HepG2 (cell line): ENCODE measurements around the gene ITGB2.

Experiments used
- CTCF ChIP-seq: sonication (generic); formaldehyde crosslinking; IDR thresholded peaks from 2 replicates; pipeline ENCODE4 v1.5.0; 2020; ENCODE audit warnings: mild to moderate bottlenecking, missing genetic modification reagents, moderate library complexity
- JUND ChIP-seq: sonication (generic); formaldehyde crosslinking; IDR thresholded peaks from 2 replicates; pipeline ENCODE4 v1.8.0; 2022; ENCODE audit warnings: mild to moderate bottlenecking, missing genetic modification reagents
- KLF9 ChIP-seq: IDR thresholded peaks from 2 replicates; pipeline ENCODE4 v1.6.1; 2016; ENCODE audit warnings: low read depth
- NFYC ChIP-seq: IDR thresholded peaks from 2 replicates; pipeline ENCODE4 v1.6.1; 2016; ENCODE audit warnings: missing genetic modification reagents, missing compliant biosample characterization
- SMARCC2 ChIP-seq: fragments of 450-650 bp; IDR thresholded peaks from 2 replicates; pipeline ENCODE4 v1.6.1; 2017; ENCODE audit warnings: antibody characterized with exemption, mild to moderate bottlenecking
- ZC3H4 ChIP-seq: sonication (generic); formaldehyde crosslinking; IDR thresholded peaks from 2 replicates; pipeline ENCODE4 v1.4.0; 2020; ENCODE audit warnings: missing genetic modification reagents, borderline replicate concordance
- ZNF253 ChIP-seq: sonication (generic); formaldehyde crosslinking; IDR thresholded peaks from 2 replicates; pipeline ENCODE4 v1.8.0; 2022; ENCODE audit warnings: mild to moderate bottlenecking, missing genetic modification reagents, borderline replicate concordance
- ZNF337 ChIP-seq: sonication (generic); formaldehyde crosslinking; IDR thresholded peaks from 2 replicates; pipeline ENCODE4 v1.5.1; 2020; ENCODE audit warnings: missing genetic modification reagents, low read depth, mild to moderate bottlenecking, borderline replicate concordance
- ZNF704 ChIP-seq: sonication (generic); formaldehyde crosslinking; IDR thresholded peaks from 2 replicates; pipeline ENCODE4 v1.8.1; 2023; ENCODE audit warnings: mild to moderate bottlenecking, inconsistent platforms, moderate library complexity, missing genetic modification reagents, borderline replicate concordance
- TF ChIP-seq, protein P1 (sequence below): sonication (generic); formaldehyde crosslinking; IDR thresholded peaks from 2 replicates; pipeline ENCODE4 v1.5.0; 2020; ENCODE audit warnings: mild to moderate bottlenecking, missing genetic modification reagents, borderline replicate concordance

- TF ChIP-seq CTCF (no peak), ZNF253 (CRISPR knock-in tag) (no peak), SMARCC2 (no peak), ZNF337 (CRISPR knock-in tag) (no peak), ZC3H4 (CRISPR knock-in tag) (no peak), NFYC (CRISPR knock-in tag) (no peak), JUND (no peak), KLF9 (CRISPR knock-in tag) (no peak), ZNF704 (CRISPR knock-in tag) (no peak)
- TF ChIP-seq, protein P1, sequence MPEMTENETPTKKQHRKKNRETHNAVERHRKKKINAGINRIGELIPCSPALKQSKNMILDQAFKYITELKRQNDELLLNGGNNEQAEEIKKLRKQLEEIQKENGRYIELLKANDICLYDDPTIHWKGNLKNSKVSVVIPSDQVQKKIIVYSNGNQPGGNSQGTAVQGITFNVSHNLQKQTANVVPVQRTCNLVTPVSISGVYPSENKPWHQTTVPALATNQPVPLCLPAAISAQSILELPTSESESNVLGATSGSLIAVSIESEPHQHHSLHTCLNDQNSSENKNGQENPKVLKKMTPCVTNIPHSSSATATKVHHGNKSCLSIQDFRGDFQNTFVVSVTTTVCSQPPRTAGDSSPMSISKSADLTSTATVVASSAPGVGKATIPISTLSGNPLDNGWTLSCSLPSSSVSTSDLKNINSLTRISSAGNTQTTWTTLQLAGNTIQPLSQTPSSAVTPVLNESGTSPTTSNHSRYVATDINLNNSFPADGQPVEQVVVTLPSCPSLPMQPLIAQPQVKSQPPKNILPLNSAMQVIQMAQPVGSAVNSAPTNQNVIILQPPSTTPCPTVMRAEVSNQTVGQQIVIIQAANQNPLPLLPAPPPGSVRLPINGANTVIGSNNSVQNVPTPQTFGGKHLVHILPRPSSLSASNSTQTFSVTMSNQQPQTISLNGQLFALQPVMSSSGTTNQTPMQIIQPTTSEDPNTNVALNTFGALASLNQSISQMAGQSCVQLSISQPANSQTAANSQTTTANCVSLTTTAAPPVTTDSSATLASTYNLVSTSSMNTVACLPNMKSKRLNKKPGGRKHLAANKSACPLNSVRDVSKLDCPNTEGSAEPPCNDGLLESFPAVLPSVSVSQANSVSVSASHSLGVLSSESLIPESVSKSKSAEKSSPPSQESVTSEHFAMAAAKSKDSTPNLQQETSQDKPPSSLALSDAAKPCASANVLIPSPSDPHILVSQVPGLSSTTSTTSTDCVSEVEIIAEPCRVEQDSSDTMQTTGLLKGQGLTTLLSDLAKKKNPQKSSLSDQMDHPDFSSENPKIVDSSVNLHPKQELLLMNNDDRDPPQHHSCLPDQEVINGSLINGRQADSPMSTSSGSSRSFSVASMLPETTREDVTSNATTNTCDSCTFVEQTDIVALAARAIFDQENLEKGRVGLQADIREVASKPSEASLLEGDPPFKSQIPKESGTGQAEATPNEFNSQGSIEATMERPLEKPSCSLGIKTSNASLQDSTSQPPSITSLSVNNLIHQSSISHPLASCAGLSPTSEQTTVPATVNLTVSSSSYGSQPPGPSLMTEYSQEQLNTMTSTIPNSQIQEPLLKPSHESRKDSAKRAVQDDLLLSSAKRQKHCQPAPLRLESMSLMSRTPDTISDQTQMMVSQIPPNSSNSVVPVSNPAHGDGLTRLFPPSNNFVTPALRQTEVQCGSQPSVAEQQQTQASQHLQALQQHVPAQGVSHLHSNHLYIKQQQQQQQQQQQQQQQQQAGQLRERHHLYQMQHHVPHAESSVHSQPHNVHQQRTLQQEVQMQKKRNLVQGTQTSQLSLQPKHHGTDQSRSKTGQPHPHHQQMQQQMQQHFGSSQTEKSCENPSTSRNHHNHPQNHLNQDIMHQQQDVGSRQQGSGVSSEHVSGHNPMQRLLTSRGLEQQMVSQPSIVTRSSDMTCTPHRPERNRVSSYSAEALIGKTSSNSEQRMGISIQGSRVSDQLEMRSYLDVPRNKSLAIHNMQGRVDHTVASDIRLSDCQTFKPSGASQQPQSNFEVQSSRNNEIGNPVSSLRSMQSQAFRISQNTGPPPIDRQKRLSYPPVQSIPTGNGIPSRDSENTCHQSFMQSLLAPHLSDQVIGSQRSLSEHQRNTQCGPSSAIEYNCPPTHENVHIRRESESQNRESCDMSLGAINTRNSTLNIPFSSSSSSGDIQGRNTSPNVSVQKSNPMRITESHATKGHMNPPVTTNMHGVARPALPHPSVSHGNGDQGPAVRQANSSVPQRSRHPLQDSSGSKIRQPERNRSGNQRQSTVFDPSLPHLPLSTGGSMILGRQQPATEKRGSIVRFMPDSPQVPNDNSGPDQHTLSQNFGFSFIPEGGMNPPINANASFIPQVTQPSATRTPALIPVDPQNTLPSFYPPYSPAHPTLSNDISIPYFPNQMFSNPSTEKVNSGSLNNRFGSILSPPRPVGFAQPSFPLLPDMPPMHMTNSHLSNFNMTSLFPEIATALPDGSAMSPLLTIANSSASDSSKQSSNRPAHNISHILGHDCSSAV (CRISPR knock-in tag): no peak
These were observed 52.0 kb downstream of the ITGB2 start for GRCh38 chr21:44868707-44869106.
